Tibial nerve (tissue), 4 donors: ENCODE results near the gene C12orf56.

Source experiments
- CTCF ChIP-seq, 5 experiments: fragments of 200-600 bp in 3 of 5; fragments of 450-650 bp in 2 of 5; sonication (generic) in 3 of 5; IDR thresholded peaks; one replicate each; pipeline ENCODE4 v1.5.1; 2016 to 2019; ENCODE audit warnings: antibody characterized with exemption in 5 of 5, mild to moderate bottlenecking in 3 of 5, moderate library complexity in 2 of 5
- EP300 ChIP-seq, 2 donors: sonication (generic); formaldehyde crosslinking; IDR thresholded peaks; one replicate each; pipeline ENCODE4 v1.6.1; 2017; ENCODE audit warnings: antibody characterized with exemption in 2 of 2, mild to moderate bottlenecking in 1 of 2
- POLR2A ChIP-seq, 2 donors: fragments of 450-650 bp; IDR thresholded peaks; one replicate each; pipeline ENCODE4 v1.6.1; 2017; ENCODE audit warnings: antibody characterized with exemption in 2 of 2, mild to moderate bottlenecking in 2 of 2, moderate library complexity in 2 of 2

- no peak for TF ChIP-seq CTCF (IDR thresholded peaks at IDR 0.05)
- no peak for TF ChIP-seq POLR2A (IDR thresholded peaks at IDR 0.05)
- TF ChIP-seq EP300 (IDR thresholded peaks at IDR 0.05), result no peak
These were observed 66.9 kb downstream of the C12orf56 start for GRCh38 chr12:64323476-64324225.
